Islet of Langerhans (tissue), 1 donor: ENCODE results near the gene ACAP3.

Experiments
- FAIRE-seq: peaks from one replicate; lab custom pipeline; 2011; peaks lifted over from hg19 to GRCh38; lab: Jason Lieb, UNC

The ACAP3 gene

DNA sequence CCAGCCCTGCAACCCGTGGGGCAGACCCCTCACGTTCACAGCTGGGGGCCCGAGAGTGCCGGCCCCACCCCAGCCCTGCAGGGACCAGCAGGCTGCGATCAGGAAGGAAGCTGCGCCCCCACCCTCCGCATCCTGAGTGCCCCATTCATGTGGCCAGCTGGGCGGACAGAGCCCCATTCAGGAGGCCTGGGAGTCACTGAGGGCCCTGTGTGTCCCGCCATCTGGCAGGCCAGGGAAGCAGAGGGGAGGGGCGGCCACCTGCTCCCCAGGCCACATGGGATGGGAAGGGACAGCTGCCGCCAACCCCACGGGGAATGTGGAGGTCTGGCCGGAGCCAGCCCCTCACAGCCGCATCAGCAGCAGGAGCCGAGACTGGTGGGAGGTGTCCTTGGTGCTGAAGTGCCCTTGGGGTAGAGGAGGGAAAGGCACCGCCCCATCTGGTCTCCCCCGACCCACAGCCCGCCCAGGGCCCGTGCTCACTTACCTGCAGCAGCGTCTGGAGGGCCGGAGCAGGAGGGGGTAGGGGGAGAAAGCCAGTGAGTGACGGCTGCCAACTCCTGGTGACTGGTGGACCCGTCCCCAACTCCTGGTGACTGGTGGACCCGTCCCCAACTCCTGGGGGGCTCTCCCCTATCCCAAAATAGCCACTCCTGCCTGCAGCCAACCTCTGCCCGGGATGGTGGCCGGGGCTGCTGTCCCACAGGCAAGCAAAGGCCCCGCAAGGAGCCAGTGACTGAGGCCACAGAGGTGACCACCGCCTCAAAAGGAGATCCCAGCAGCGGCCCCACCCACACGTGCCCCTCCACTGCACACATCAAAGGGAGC lies 8.7 kb downstream of the ACAP3 start:
- FAIRE-seq = no peak

DNA sequence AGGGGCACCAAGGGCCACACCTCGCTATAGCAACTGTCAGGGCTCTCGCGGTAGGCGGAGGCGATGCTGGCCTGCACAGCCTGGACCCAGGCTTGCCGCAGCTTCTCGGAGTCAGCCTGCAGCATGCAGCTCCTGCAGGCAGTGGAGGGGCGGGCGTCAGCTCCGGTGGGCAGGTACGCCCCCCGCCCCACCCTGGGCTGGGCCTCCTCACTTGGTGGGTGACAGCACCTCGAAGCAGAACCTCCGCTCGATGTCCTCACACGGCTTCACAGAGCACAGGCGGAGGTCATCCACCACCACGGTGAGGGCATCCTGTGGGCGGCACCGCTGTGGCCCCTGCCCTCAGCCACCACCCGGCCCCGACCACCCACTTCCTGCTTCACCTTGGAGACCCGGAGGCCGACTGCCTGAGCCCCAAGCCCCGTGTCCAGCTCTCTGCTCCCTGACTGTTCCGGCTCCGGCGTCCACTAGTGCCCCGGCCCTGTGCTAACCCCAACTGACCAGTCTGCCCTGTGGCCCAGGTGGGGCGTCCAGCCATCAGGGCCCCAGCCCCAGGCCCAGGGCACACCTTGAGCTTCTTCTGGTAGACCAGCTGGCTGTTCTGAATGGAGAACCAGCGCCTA lies 9.8 kb downstream of the ACAP3 start:
- FAIRE-seq = no peak

DNA sequence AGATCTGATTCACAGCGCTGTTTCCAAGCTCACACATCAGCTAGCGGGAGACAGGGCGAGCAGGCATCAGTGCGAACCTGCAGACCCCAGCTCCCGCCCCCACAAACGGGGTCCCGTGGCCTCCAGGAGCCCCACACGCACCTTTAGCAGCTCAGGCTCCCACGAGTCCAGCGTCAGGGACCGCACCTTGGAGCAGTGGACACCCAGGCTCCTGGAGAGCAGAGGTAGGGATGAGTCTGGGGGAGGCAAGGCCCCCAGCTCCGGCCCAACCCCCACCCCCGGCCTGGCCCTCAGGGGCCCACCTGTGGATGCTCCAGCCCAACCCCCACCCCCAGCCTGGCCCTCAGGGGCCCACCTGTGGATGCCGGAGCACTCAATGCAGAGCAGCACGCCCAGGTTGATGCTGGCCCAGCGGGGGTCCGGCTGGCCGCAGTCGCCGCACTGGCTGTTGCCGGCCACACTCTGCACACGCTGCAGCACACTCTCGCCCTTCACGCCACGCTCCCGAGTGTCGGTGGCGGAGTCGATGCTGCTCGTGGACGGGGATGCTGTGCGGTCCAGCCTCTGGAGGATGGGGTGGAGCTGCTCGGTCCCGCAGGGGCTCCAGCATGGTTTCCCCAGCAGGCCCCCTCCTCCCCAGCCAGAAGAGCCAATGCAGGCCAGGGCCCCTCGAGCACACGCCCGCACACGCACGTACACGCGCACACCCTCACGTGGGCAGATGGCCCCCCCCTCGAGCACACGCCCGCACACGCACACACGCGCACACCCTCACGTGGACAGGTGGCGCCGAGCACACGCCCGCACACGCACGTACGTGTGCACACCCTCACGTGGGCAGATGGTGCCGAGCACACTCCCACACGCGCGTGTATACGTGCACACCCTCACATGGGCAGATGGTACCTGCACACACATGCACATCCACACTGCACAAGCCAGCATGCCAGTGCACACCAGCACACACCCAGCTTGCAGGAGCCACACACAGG lies 11.4 kb downstream of the ACAP3 start:
- FAIRE-seq = no peak

DNA sequence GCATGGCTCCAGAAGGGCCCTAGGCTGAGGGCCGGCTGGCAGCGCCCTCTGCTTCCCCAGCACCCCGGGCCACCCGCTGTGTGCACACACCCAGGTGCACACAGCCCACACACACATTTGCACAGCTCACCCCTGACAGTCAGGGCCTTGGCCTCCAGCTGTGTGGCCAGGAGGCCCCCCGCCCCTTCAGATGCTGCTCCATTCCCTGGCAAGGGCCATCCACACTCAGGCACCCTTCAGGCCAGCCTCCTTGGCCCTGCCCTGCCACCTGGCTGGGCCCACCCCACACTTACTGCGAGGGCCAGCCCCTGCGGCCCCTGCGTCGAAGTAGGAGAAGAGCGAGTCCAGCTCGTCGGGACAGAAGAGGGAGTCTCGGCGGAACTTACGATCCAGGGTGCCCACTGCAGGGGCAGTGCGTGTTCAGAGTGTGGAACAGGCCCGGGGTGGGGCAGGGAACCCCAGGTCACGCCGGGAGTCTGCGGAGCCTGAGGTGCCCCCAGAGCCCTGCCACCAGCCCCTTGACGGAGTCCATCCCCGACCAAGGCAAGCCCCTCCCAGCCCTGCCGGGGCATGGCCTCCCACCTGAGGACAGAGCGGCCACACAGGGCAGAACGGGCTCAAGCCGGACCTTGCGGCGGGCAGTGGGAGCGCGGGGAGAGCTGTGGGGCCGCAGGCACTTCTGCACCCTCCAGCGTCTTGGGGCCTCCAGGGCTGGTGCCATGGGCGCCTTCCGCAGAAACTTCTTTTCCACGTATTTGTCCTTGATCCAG lies 12.4 kb downstream of the ACAP3 start:
- FAIRE-seq = no peak

DNA sequence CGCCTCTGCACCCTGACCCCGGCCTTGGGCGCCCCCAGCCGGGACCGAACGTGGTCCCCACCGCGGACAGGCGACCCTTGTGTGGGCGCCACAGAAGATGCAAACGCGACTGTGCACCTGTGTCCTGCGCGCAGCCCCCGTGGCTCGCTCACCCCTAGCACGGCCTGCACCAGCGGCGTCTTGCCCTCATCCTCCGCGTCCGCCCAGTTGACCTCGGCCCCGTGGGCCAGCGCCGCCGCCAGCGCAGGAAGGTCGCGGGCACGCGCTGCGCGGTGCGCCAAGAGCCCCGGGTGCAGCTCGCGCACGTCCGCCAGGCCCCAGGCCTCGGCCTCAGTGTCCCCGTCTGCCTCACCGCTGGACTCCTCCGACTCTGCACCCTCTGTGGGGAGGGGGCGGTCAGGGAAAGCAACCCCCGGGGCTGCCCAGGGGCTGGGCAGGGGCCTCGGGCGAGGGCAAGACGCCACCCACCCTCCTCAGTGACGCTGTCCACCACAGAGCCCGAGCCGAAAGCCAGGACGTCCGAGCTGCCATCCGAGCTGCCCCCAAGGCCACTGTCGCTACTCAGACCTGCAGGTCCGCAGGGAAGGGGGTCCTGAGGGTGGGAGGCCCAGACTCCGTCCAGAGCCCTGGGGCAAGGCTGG lies 13.4 kb downstream of the ACAP3 start:
- FAIRE-seq = no peak

DNA sequence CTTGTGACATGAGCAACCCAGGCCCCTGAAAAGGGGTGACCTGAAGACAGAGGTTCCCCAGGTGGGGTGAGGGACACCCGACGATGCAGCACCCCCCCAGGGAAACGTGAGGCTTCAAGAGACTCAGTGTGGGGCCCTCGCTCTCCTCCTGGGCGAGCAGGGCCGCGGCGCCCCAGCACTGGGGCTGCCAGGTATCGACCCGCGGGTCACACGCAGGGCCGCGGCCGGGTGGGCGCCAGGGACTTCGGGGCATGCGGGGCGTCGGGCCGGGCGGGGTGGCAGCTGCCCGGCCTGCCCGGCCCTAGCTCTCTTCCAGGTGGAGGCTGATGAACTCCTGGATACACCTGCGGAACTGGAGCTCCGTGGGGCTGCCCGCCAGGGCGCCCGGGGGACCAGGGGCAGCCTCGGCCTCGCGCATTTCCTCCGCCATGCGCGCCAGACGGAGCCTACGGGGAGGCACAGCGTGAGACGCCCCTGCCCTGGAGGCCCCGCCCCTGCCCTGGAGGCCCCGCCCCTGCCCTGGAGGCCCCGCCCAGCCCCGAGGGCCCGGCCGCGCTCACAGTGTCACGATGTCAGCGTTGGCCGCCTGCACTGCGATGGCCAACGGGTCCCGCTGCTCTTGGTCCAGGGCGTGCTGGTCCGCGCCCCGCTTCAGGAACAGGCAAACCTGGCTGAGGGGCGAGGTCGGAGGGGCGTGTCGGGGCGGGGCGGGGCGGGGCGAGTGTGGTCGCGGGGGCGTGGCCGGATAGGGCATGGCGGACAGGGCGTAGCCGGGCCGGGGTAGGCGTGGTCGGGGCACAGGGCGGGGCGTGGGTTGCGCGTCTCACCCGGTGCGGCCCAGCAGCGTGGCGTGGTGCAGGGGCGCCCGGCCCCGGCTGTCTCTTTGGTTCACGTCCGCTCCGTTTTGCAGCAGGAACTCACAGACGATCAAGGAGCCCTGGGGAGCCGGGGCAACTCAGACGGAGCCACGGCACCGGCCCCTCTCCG lies 14.2 kb downstream of the ACAP3 start:
- no peak for FAIRE-seq

DNA sequence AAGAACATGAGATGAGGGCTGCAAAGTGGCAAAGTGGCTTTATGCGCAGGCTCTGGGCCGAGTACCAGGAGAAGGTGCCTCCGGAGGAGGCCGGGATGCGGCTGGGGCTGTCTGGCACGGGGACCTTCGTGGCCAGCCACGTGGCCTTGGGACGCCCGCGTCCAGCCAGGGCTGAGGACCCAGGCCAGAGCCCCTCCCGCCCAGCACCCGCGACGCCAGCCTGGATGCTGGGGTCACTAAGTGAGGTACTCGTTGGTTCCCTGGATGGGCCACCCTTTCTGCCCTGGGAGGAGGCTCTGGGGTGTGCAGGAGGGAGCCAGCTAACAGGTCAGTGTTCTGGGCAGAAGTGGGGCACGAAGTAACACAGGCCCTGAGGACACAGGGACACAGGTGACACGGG lies 14.9 kb downstream of the ACAP3 start:
- no peak for FAIRE-seq

DNA sequence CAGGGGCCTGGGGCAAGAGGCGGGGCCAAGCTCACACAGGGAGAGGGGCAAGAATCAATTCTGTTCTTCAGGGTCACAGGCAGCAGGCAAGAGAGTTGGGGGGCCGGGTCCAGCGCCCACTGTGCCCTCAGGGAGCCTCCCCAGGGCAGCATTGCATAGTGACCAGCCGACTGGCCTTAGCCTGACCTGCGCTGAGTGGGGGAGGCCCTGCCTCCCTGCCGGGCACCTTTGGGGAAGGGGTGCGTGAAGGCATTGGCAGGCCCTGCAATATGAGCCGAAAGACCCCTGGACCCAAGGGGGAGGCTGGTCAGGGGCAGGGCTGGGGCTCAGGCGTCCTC lies 15.3 kb downstream of the ACAP3 start:
- no peak for FAIRE-seq

DNA sequence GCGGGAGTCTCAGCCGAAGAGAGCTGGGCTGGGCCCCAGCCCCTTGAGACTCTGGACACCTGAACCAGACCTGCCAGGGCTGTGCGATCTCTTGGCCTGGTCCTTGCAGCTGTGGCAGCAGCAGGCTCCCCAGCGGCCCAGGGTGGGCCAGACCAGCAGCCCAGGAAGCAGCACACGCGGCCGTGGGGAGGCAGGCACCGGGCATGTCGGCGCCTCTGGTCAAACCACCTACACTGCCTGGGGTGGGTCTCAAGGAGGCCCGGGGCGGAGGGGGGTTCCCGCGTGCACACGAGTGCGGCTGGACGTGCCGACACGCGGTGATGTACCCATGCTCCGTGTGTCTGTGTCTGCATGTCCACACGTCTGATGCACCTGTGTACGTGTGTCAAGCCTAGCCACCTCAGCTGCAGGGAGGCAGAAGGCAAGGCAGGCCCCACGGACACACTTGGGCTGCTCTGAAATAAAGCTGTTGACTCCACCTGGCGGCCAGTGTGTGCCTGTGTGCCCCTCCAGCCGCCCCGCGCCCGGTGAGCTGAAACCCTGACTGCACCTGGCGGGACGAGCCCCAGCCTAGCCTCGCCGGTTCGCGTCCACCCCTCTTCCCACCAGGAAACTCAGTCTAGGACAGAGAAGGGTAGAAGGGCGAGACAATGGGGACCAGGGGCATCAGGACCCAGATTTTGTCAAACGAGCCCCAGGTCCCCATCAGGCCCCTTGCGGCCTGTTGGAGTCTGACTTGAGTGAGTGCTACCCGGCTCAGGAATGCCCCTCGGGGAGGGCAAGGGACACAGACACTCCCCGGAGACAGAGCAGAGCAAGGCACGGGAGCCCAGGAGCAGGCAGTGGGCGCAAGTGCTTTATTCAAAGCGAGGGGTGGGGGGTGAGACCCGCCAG lies 15.9 kb downstream of the ACAP3 start:
- FAIRE-seq = no peak

DNA sequence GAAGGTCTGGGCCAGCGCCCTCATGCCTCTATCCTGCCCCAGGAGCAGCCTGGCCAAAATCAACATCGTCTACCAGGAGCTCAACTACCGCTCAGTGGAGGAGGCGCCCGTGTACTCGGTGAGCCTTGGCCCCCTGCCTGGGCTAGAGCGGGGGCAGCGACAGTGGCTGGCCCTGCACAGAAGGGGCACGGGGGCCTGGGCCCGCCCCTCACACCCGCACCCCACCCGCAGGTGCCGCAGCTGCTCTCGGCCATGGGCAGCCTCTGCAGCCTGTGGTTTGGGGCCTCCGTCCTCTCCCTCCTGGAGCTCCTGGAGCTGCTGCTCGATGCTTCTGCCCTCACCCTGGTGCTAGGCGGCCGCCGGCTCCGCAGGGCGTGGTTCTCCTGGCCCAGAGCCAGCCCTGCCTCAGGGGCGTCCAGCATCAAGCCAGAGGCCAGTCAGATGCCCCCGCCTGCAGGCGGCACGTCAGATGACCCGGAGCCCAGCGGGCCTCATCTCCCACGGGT lies 16.7 kb downstream of the ACAP3 start:
- FAIRE-seq = no peak

DNA sequence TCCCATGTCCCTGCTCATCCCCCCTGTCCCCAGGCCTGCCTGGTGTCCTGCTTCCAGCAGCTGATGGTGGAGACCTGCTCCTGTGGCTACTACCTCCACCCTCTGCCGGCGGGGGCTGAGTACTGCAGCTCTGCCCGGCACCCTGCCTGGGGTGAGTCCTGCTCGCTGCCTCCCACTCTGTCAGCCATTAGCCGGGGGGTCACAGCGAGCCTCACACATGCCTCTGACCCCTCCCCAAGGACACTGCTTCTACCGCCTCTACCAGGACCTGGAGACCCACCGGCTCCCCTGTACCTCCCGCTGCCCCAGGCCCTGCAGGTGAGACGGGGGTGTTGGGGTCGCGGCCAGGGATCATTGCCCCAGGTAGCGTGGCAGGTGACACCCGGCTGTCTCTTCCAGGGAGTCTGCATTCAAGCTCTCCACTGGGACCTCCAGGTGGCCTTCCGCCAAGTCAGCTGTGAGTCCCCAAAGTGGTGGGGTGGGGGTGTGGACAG lies 17.4 kb downstream of the ACAP3 start:
- FAIRE-seq = no peak

DNA sequence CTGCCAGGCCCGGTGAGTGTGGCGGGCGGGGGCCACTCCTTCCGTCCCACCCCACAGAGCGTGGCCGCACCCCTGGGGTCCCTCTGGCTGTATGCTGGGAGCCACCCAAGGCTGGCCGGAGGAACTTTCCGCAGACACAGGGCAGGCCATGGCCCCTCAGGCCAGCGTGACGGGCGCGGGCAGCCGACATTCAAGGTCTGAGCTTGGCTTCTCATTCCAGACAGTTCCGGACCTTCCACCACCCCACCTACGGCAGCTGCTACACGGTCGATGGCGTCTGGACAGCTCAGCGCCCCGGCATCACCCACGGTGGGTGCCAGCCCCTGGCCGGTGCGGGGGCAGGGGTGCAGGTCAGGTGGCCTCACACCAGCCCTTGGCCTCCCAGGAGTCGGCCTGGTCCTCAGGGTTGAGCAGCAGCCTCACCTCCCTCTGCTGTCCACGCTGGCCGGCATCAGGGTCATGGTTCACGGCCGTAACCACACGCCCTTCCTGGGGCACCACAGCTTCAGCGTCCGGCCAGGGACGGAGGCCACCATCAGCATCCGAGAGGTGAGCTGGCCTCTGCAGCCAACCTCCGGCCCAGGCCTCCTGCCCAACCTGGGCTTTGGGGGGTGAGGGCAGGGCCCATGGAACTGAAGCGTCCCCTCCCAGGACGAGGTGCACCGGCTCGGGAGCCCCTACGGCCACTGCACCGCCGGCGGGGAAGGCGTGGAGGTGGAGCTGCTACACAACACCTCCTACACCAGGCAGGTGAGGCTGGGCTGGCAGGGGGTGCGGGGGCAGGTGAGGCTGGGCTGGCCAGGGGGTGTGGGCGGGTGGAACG lies 20.2 kb downstream of the ACAP3 start:
- no peak for FAIRE-seq

DNA sequence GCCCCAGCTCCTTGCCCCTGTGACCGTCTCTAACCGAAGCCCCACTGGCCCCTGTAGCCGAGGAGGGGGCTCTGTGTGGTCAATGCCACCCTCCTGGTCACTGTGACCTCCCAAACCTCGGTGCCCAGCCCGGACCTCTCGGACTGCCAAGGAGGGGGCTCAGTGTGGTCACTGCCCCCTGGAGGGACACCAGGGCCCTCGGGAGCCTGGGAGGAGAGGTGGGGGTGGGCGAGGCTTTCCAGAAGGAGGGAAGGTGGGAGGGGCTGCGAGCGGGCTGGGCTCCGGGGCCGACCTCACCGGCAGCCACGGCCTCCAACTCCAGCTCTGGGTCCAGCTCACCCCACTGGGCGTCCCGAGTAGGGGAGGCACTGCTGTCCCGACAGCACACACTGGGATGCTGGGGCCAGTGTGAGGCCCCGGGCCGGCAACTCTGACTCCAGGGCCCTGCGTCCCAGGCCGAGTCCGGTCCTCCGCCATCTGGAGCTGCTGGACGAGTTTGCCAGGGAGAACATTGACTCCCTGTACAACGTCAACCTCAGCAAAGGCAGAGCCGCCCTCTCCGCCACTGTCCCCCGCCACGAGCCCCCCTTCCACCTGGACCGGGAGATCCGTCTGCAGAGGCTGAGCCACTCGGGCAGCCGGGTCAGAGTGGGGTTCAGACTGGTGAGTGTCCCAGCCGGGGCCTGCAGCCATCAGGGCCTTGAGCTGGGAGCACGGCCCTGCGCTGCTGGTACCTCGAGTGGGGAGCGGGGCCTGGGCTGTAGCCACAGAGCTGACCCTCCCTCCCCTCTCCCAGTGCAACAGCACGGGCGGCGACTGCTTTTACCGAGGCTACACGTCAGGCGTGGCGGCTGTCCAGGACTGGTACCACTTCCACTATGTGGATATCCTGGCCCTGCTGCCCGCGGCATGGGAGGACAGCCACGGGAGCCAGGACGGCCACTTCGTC lies 21.1 kb downstream of the ACAP3 start:
- FAIRE-seq = no peak

DNA sequence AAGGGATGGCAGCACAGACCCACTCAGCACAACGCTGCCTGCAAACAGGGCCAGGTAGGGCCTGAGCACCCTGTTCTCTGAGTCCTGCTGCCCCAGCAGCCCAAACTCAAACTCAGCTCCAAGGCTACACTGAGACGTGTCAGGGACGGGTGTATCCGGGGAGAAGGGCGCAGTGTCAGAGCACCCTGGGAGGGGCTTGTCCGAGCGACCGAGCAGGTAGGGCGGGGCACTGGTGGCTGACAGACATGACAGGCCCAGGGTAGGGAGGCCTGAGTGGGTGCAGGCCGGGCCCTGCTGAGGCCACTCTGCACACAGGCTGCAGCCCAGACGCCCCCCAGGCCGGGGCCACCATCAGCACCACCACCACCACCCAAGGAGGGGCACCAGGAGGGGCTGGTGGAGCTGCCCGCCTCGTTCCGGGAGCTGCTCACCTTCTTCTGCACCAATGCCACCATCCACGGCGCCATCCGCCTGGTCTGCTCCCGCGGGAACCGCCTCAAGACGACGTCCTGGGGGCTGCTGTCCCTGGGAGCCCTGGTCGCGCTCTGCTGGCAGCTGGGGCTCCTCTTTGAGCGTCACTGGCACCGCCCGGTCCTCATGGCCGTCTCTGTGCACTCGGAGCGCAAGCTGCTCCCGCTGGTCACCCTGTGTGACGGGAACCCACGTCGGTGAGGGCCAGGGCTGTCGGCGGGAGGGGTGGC lies 22.0 kb downstream of the ACAP3 start:
- FAIRE-seq = no peak

DNA sequence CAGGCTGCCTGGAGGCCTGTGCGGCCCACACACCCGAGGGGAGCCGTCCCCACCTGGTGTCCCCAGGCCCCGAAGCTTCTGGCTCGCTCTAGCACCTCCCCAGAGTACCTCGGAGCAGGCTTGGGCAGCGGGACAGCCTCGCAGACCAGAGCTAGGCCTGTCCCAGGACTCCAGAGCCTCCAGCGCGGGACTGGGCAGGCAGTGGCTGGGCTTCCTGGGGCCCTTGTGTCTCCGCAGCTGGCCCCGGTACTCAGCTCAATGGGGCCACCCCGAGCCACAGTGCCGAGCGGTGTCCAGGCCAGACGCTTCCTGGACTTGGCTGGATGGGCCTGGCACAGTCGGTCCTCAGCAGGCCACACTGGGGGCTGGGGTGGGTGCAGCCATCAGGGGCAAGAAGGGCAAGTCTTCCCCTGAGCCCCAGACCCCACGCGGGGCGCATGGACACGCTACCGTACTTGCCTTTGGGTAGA lies 22.6 kb downstream of the ACAP3 start:
- no peak for FAIRE-seq
